ENCODE results near the gene ZFYVE26. TPM values are rescaled to one million over a fixed set of nuclear protein-coding genes. Genes with fewer than 3 reads are reported as not detected.

The ZFYVE26 gene
- total RNA-seq, 1 experiment from 2014 or later: 23.2 TPM

DNA sequence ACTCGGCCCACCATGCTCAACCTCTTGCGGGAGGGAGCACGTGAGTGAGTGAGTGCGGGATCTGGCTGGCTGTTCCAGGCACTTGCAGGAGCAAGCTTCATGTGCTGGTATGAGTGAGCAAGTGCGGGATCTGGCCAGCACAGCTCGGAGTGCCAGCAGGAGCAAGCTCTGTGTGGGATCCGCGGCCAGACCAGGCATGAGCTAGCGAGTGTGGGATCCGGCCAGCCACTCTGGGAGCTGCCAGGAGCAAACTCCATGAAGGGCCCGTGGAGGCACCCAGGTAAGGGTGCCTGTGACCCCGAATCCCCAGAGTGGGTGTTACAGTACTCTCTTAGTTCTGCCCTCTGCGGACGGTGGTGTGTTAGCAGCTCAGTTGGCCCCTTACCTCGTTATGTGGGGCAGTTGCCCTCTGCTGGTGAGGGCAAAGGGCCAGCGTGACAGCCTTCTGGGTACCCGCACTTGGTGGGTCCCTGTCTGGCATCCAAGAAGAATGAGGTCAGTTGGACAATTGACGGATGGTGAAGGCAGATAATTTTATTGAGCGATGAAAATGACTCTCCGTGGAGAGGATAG is 41.5 kb upstream of the ZFYVE26 start:
- Mint-ChIP-seq H3K36me3 (ENCODE audit: insufficient read depth, unreplicated experiment) (no peaks in the 10 kb centered on the region), H3K9me3 (ENCODE audit: unreplicated experiment) (no peaks in the 10 kb centered on the region), H3K4me3 (ENCODE audit: unreplicated experiment) (no peak overlapping the region), H3K4me1 (ENCODE audit: low read depth, unreplicated experiment) (no peaks in the 10 kb centered on the region), H3K27me3 (ENCODE audit: insufficient read depth, unreplicated experiment) (no peaks in the 10 kb centered on the region), H3K27ac (ENCODE audit: unreplicated experiment) (no peak overlapping the region)
- POLR2A ChIA-PET: no interaction called here
- intact Hi-C loops (cut with micrococcal nuclease; ENCODE audit: unreplicated experiment): no loop called here
- BruUV-seq (replicated peaks): no TSS peak
- H3K36me3 ChIP-seq (ENCODE audit: control insufficient read depth, insufficient read depth, low read length): no peaks in the 10 kb centered on the region
- CTCF ChIA-PET: no interaction called here
- no peak overlapping the region for H3K4me3 ChIP-seq (ENCODE audit: low read depth, low read length)
- H3K9me3 ChIP-seq: no peaks in the 10 kb centered on the region
- H3K27me3 ChIP-seq (replicated peaks; ENCODE audit: control insufficient read depth, insufficient read depth, low read length): no peaks in the 10 kb centered on the region
- no peak for DNase-seq
- no peaks in the 10 kb centered on the region for H3K4me1 ChIP-seq
- TF ChIP-seq, protein P1, sequence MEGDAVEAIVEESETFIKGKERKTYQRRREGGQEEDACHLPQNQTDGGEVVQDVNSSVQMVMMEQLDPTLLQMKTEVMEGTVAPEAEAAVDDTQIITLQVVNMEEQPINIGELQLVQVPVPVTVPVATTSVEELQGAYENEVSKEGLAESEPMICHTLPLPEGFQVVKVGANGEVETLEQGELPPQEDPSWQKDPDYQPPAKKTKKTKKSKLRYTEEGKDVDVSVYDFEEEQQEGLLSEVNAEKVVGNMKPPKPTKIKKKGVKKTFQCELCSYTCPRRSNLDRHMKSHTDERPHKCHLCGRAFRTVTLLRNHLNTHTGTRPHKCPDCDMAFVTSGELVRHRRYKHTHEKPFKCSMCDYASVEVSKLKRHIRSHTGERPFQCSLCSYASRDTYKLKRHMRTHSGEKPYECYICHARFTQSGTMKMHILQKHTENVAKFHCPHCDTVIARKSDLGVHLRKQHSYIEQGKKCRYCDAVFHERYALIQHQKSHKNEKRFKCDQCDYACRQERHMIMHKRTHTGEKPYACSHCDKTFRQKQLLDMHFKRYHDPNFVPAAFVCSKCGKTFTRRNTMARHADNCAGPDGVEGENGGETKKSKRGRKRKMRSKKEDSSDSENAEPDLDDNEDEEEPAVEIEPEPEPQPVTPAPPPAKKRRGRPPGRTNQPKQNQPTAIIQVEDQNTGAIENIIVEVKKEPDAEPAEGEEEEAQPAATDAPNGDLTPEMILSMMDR (IDR thresholded peaks at IDR 0.05; ENCODE audit: insufficient read depth in 1 of 2, low read depth in 1 of 2, low read length in 1 of 2, severe bottlenecking in 1 of 2, unreplicated experiment in 1 of 2): no peak

- Mint-ChIP-seq H3K27me3 (ENCODE audit: insufficient read depth, unreplicated experiment) (no peaks in the 10 kb centered on the region), H3K27ac (ENCODE audit: unreplicated experiment) (no peak overlapping the region), H3K4me1 (ENCODE audit: low read depth, unreplicated experiment) (no peaks in the 10 kb centered on the region), H3K9me3 (ENCODE audit: unreplicated experiment) (no peaks in the 10 kb centered on the region), H3K4me3 (ENCODE audit: unreplicated experiment) (no peak overlapping the region), H3K36me3 (ENCODE audit: insufficient read depth, unreplicated experiment) (no peaks in the 10 kb centered on the region)
- intact Hi-C loops (cut with micrococcal nuclease; ENCODE audit: unreplicated experiment): no loop called here
- no TSS peak for BruUV-seq (replicated peaks)
- no peak for DNase-seq
- Histone ChIP-seq H3K27me3 (replicated peaks; ENCODE audit: control insufficient read depth, insufficient read depth, low read length) (no peaks in the 10 kb centered on the region), H3K4me1 (no peaks in the 10 kb centered on the region), H3K4me3 (ENCODE audit: low read depth, low read length) (no peak overlapping the region), H3K36me3 (ENCODE audit: control insufficient read depth, insufficient read depth, low read length) (no peaks in the 10 kb centered on the region), H3K9me3 (no peaks in the 10 kb centered on the region)
- CTCF ChIA-PET: interaction anchor here (0.6 kb wide), 1 partner anchor 107 kb away, joined by 3 read pairs; no protein-coding TSS in a partner anchor
- TF ChIP-seq, protein P1 (IDR thresholded peaks at IDR 0.05; ENCODE audit: insufficient read depth in 1 of 2, low read depth in 1 of 2, low read length in 1 of 2, severe bottlenecking in 1 of 2, unreplicated experiment in 1 of 2): no peak
- POLR2A ChIA-PET: no interaction called here
These were observed 40.4 kb upstream of the ZFYVE26 start for GRCh38 chr14:67856827-67857226.

DNA sequence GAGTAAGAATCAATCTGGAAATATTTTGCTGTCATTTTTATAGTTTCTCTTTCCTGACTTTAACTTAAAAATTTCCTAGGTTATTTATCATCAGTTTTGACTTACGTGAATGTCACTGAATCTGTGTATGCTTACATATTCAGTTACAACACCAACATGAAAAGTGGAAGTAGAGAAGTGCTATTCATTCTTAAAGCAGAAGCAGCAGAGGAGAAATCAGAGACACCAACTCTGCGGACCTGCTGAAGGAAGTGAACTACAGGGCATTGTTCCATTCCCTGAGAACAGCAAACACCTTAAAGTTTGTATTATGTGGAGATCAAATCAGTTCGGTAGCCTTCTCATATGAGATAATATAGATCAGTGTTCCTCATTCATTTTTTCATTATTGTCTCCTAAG is 37.3 kb upstream of the ZFYVE26 start:
- Mint-ChIP-seq H3K27me3 (ENCODE audit: insufficient read depth, unreplicated experiment) (no peaks in the 10 kb centered on the region), H3K36me3 (ENCODE audit: insufficient read depth, unreplicated experiment) (peaks cover 6% of the 10 kb centered on the region), H3K9me3 (ENCODE audit: unreplicated experiment) (no peaks in the 10 kb centered on the region), H3K4me3 (ENCODE audit: unreplicated experiment) (no peak overlapping the region), H3K27ac (ENCODE audit: unreplicated experiment) (no peak overlapping the region), H3K4me1 (ENCODE audit: low read depth, unreplicated experiment) (no peaks in the 10 kb centered on the region)
- no TSS peak for BruUV-seq (replicated peaks)
- CTCF ChIA-PET: no interaction called here
- no peak for DNase-seq
- TF ChIP-seq, protein P1 (IDR thresholded peaks at IDR 0.05; ENCODE audit: insufficient read depth in 1 of 2, low read depth in 1 of 2, low read length in 1 of 2, severe bottlenecking in 1 of 2, unreplicated experiment in 1 of 2): no peak
- intact Hi-C loops (cut with micrococcal nuclease; ENCODE audit: unreplicated experiment): no loop called here
- Histone ChIP-seq H3K36me3 (ENCODE audit: control insufficient read depth, insufficient read depth, low read length) (no peaks in the 10 kb centered on the region), H3K27me3 (replicated peaks; ENCODE audit: control insufficient read depth, insufficient read depth, low read length) (no peaks in the 10 kb centered on the region), H3K4me3 (ENCODE audit: low read depth, low read length) (no peak overlapping the region), H3K4me1 (no peaks in the 10 kb centered on the region), H3K9me3 (no peaks in the 10 kb centered on the region)
- POLR2A ChIA-PET: no interaction called here

Data from Caco-2 (cell line).